GM23338 (cell line): ENCODE results near the gene RNF167. TPM values are rescaled to one million over a fixed set of nuclear protein-coding genes. Genes with fewer than 3 reads are reported as not detected.

Experiments used
- ATAC-seq: fragments of 200-7000 bp; cut with Tn5 transposase; 3 replicates; pipeline ENCODE4 v1.9.1; 2020
- DNase-seq: peaks from one replicate; pipeline ENCODE4 v3.0.0-alpha.2; 2015; ENCODE audit warnings: low spot score
- H2AFZ ChIP-seq: fragments of 200-600 bp; sonication (generic); 2 replicates; pipeline ENCODE4 v1.8.0; 2016; ENCODE audit warnings: antibody characterized with exemption, mild to moderate bottlenecking, moderate library complexity
- H3F3A ChIP-seq: fragments of 200-600 bp; sonication (generic); replicated peaks from 2 replicates; pipeline ENCODE4 v1.8.0; 2017; ENCODE audit warnings: antibody characterized with exemption, mixed run types, low read depth
- H3K27ac ChIP-seq: fragments of 200-600 bp; sonication (generic); 2 replicates; pipeline ENCODE4 v1.6.1; 2016; ENCODE audit warnings: low read depth
- H3K27me3 ChIP-seq: fragments of 200-600 bp; sonication (generic); 2 replicates; pipeline ENCODE4 v1.8.0; 2016; ENCODE audit warnings: mild to moderate bottlenecking, mixed run types, moderate library complexity; ENCODE audit not compliant: insufficient read depth
- H3K36me3 ChIP-seq: fragments of 200-600 bp; sonication (generic); 2 replicates; pipeline ENCODE4 v1.8.0; 2016; ENCODE audit warnings: mild to moderate bottlenecking; ENCODE audit not compliant: insufficient read depth
- H3K4me1 ChIP-seq: fragments of 200-600 bp; sonication (generic); 2 replicates; pipeline ENCODE4 v1.8.0; 2016; ENCODE audit warnings: mild to moderate bottlenecking, moderate library complexity; ENCODE audit not compliant: insufficient read depth
- H3K4me2 ChIP-seq: fragments of 200-600 bp; sonication (generic); 2 replicates; pipeline ENCODE4 v1.7.1; 2017; ENCODE audit warnings: mixed run types
- H3K4me3 ChIP-seq: fragments of 200-600 bp; sonication (generic); 2 replicates; pipeline ENCODE4 v1.6.1; 2016; ENCODE audit warnings: mixed run types
- H3K79me2 ChIP-seq: fragments of 200-600 bp; sonication (generic); replicated peaks from 2 replicates; pipeline ENCODE4 v1.8.0; 2017; ENCODE audit warnings: mild to moderate bottlenecking; ENCODE audit not compliant: insufficient read depth
- H3K9me2 ChIP-seq: fragments of 200-600 bp; sonication (generic); 2 replicates; pipeline ENCODE4 v1.8.0; 2017; ENCODE audit not compliant: insufficient read depth
- H4K20me1 ChIP-seq: fragments of 200-600 bp; sonication (generic); replicated peaks from 2 replicates; pipeline ENCODE4 v1.8.0; 2017; ENCODE audit warnings: mild to moderate bottlenecking; ENCODE audit not compliant: insufficient read depth
- H3K27ac Mint-ChIP-seq: 2 replicates; pipeline ENCODE4 v1.8.0; 2020; ENCODE audit warnings: inconsistent platforms, mild to moderate bottlenecking, moderate library complexity, mixed read lengths
- H3K27me3 Mint-ChIP-seq: 3 replicates; pipeline ENCODE4 v1.8.0; 2022; ENCODE audit warnings: low read depth, mild to moderate bottlenecking, moderate library complexity, mixed read lengths, inconsistent platforms; ENCODE audit not compliant: insufficient read depth, poor library complexity
- H3K36me3 Mint-ChIP-seq: 3 replicates; pipeline ENCODE4 v1.8.0; 2021; ENCODE audit warnings: low read depth, mild to moderate bottlenecking, inconsistent platforms, moderate library complexity, mixed read lengths
- H3K4me1 Mint-ChIP-seq: 3 replicates; pipeline ENCODE4 v1.8.0; 2020; ENCODE audit warnings: mild to moderate bottlenecking, inconsistent platforms, mixed read lengths
- H3K4me3 Mint-ChIP-seq: 3 replicates; pipeline ENCODE4 v1.8.0; 2021; ENCODE audit warnings: moderate library complexity, mild to moderate bottlenecking, inconsistent platforms, mixed read lengths
- H3K9me3 Mint-ChIP-seq: 3 replicates; pipeline ENCODE4 v1.8.0; 2020; ENCODE audit warnings: moderate library complexity, mild to moderate bottlenecking, inconsistent platforms, mixed read lengths
- CREB1 ChIP-seq: fragments of 250-450 bp; sonication (Bioruptor Pico); IDR thresholded peaks from 2 replicates; pipeline ENCODE4 v1.5.0; 2020; ENCODE audit warnings: low read depth, mild to moderate bottlenecking, moderate library complexity
- POLR2AphosphoS5 ChIP-seq: IDR thresholded peaks from 2 replicates; pipeline ENCODE4 v1.6.1; 2016; ENCODE audit warnings: antibody characterized with exemption, low read depth
- ZNF462 ChIP-seq: fragments of 250-450 bp; sonication (Bioruptor Pico); IDR thresholded peaks from 2 replicates; pipeline ENCODE4 v1.5.0; 2020; ENCODE audit warnings: mild to moderate bottlenecking, moderate library complexity
- long read RNA-seq: library from polyadenylated mRNA; unstranded; transcript quantifications from one replicate; pipeline ENCODE4 v2.0.0, GENCODE V29; 2020; ENCODE audit not compliant: unreplicated experiment
- polyA plus RNA-seq: library from polyadenylated mRNA; unstranded; fragments of >200 nt; fragmentation: Nextera tagmentation; extraction: Ambion mirVana; gene quantifications from 2 replicates; pipeline ENCODE4 v1.2.1, GENCODE V29; 2016
- total RNA-seq: library from RNA; depleted of rRNA; stranded (reverse); fragments of >200 nt; shearing (Covaris generic); gene quantifications from 2 replicates; pipeline ENCODE4 v1.2.3, GENCODE V29; 2014; rRNA removed

Gene RNF167
- total RNA-seq (84.4 and 87.0 TPM in 2 replicates), polyA plus RNA-seq (60.1 and 61.2 TPM in 2 replicates)
- long read RNA-seq, transcript RNF167-211 (9 exons, 1,757 nt), result major isoform, 17 of 43 reads
- long read RNA-seq, partial matches to known transcripts, result 3 of 43 reads
- long read RNA-seq, other reads (novel, unspliced or antisense), result 15 of 43 reads

DNA sequence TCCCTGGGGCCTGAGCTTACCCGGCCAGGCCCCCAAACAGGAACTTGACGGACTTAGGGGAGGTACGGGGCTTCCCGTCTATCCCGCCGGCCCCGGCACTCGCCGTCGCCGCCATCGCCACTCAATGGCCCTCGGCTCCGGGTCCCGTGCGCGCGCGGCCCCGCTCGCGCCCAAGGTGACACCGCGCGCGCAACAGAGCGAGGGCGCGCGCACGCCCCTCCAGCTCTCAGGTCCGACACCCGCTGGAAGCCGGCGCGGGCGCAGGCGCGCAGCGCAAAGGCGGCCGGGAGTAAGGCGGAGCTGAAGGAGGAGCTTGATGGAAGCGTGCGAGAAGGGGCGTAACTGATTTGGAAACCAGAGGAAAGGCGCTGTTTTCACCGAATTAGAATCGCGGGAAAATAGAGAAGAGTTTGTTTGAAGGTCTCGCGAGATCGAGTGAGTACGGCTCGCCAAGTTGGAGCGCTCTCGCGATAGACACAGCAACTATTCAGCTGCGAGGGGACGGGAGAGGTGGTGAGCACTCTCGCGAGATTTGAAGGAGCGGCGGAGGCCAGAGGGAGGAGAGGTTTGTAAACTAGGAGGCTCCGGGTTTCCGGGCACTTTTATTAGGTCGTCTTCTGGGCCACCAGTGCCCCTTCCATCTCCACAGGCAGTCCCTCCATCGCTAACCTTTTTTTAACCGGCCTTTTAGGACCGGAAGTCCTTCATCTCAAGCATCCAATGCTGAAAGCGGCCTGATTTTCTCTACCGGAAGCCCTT is at the start of gene RNF167, which contains the start of gene SLC25A11:
Gene RNF167 (plus strand): TSS at position 473 of the 759 bp plus-strand sequence. CDS start 642 bp downstream, outside the sequence.
Gene SLC25A11 (minus strand): TSS at position 251 of the 759 bp plus-strand sequence. CDS start 136 bp downstream, at position 115.
- H3K27me3 Mint-ChIP-seq, result peaks cover 24% of the 10 kb centered on the region
- H4K20me1 ChIP-seq, result peaks cover 19% of the 10 kb centered on the region; the same call in 1 of the 2 replicates
- peak within 1 kb of the TSS; percentile 92 for H3K4me3 Mint-ChIP-seq
- peaks cover 30% of the 10 kb centered on the region for H3K4me1 Mint-ChIP-seq
- ATAC-seq, result peak; percentile 74
- H3K36me3 ChIP-seq, result peaks cover 5% of the 10 kb centered on the region
- peak within 1 kb of the TSS; percentile 100 for H3K4me2 ChIP-seq
- TF ChIP-seq ZNF462 (CRISPR knock-in tag), result no peak
- TF ChIP-seq POLR2AphosphoS5, result peak; percentile 89
- TF ChIP-seq CREB1 (CRISPR knock-in tag), result peak; percentile 18; the same call in 1 of the 2 replicates
- peaks cover 25% of the 10 kb centered on the region for H3K4me1 ChIP-seq
- H3K4me3 ChIP-seq, result peak within 1 kb of the TSS; percentile 78
- no peaks in the 10 kb centered on the region for H3K27me3 ChIP-seq
- DNase-seq, result peak; percentile 100
- H3K9me3 Mint-ChIP-seq, result no peaks in the 10 kb centered on the region
- H2AFZ ChIP-seq, result 0 out of 2 replicates have a peak within 1 kb of the TSS, but pooled peaks have one; percentile 26
- peaks cover 42% of the 10 kb centered on the region for H3F3A ChIP-seq
- peak within 1 kb of the TSS; percentile 100 for H3K27ac Mint-ChIP-seq
- H3K79me2 ChIP-seq, result peaks cover 36% of the 10 kb centered on the region
- peaks cover 79% of the 10 kb centered on the region for H3K36me3 Mint-ChIP-seq
- H3K9me2 ChIP-seq, result no peaks in the 10 kb centered on the region
- H3K27ac ChIP-seq, result peak within 1 kb of the TSS; percentile 84
